Mammary epithelial cell (primary cell): Measurements from ENCODE around the gene ARL10.

Experiments used
- EZH2 ChIP-seq: IDR thresholded peaks from 2 replicates; pipeline ENCODE4 v1.6.1; 2012; ENCODE audit warnings: low read length, inconsistent platforms, borderline replicate concordance
- TF ChIP-seq, protein P1 (sequence below), 2 donors: IDR thresholded peaks in 1 of 2; conservative IDR thresholded peaks in 1 of 2; 2 replicates each; pipeline ENCODE4 v1.5.1; 2011 to 2012; ENCODE audit warnings: inconsistent platforms in 2 of 2, low read length in 2 of 2, mild to moderate bottlenecking in 2 of 2, control low read depth in 1 of 2, low read depth in 1 of 2; ENCODE audit not compliant: insufficient read depth in 1 of 2; ENCODE audit errors: extremely low read depth in 1 of 2

DNA sequence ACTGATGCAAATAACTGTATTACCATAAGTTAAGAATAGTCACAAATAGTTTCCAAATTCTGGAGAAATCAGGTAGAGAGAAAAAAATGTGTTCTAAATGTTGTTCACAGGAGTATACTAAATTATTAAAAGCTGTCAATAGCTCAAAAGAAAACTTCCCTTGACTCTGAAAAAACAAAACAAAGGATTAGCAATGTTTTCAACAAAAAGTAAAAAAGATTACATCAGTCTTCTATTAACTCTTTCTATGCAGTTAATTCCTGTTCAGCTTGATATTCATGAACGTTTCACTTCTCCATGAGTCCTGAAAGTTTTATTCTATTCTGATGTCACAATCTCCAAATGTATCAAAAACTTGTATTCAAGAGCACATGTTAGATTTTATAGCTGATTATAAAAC, 60.5 kb downstream of the ARL10 start:
- TF ChIP-seq, protein P1, sequence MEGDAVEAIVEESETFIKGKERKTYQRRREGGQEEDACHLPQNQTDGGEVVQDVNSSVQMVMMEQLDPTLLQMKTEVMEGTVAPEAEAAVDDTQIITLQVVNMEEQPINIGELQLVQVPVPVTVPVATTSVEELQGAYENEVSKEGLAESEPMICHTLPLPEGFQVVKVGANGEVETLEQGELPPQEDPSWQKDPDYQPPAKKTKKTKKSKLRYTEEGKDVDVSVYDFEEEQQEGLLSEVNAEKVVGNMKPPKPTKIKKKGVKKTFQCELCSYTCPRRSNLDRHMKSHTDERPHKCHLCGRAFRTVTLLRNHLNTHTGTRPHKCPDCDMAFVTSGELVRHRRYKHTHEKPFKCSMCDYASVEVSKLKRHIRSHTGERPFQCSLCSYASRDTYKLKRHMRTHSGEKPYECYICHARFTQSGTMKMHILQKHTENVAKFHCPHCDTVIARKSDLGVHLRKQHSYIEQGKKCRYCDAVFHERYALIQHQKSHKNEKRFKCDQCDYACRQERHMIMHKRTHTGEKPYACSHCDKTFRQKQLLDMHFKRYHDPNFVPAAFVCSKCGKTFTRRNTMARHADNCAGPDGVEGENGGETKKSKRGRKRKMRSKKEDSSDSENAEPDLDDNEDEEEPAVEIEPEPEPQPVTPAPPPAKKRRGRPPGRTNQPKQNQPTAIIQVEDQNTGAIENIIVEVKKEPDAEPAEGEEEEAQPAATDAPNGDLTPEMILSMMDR (conservative IDR thresholded peaks at IDR 0.05 in 1 of 2, IDR thresholded peaks at IDR 0.05 in 1 of 2; ENCODE audit: extremely low read depth in 1 of 2, insufficient read depth in 1 of 2, low read depth in 1 of 2, low read length in 2 of 2) = no peak
- TF ChIP-seq EZH2 = no peak
